PC-3 (cell line): ENCODE measurements around the gene ISM1. TPM values are rescaled to one million over a fixed set of nuclear protein-coding genes. Genes with fewer than 3 reads are reported as not detected.

Source experiments
- ATAC-seq: fragments of 200-7000 bp; cut with Tn5 transposase; 2 replicates; pipeline ENCODE4 v1.9.1; 2020; ENCODE audit warnings: mild to moderate bottlenecking, moderate library complexity
- BruUV-seq: library from RNA; stranded (reverse); fragments of 400-500 nt; replicated peaks from 2 replicates; lab custom pipeline; 2021; lab: Mats Ljungman, UMichigan
- CTCF ChIA-PET: fragments of 300-600 bp; sonication (Branson Sonifier 250); formaldehyde crosslinking; loops from one replicate; lab custom pipeline; 2022; ENCODE audit warnings: antibody characterized with exemption; lab: Charles Lee
- POLR2A ChIA-PET: fragments of 300-600 bp; sonication (Branson Sonifier 250); formaldehyde crosslinking; loops from one replicate; lab custom pipeline; 2022; ENCODE audit warnings: antibody characterized with exemption; ENCODE audit not compliant: unreplicated experiment; lab: Charles Lee
- DNase-seq: peaks from one replicate; pipeline ENCODE4 v3.0.0-alpha.2; 2015
- H2AFZ ChIP-seq: fragments of 300-600 bp; sonication (generic); 2 replicates; pipeline ENCODE4 v1.6.0; 2016; ENCODE audit warnings: antibody characterized with exemption, low read length
- H3F3A ChIP-seq: fragments of 300-600 bp; sonication (generic); one replicate; pipeline ENCODE4 v1.6.0; 2017; ENCODE audit warnings: antibody characterized with exemption, low read length, control low read depth, mild to moderate bottlenecking; ENCODE audit not compliant: unreplicated experiment
- H3K27ac ChIP-seq: fragments of 300-600 bp; sonication (generic); 2 replicates; pipeline ENCODE4 v1.5.1; 2016; ENCODE audit warnings: mild to moderate bottlenecking, low read length
- H3K27me3 ChIP-seq: fragments of 300-600 bp; sonication (generic); 2 replicates; pipeline ENCODE4 v1.6.1; 2016; ENCODE audit warnings: low read length, mixed read lengths
- H3K36me3 ChIP-seq: fragments of 300-600 bp; sonication (generic); 2 replicates; pipeline ENCODE4 v1.6.1; 2016; ENCODE audit warnings: low read depth, mixed run types, low read length, mixed read lengths
- H3K4me1 ChIP-seq: fragments of 300-600 bp; sonication (generic); 2 replicates; pipeline ENCODE4 v1.5.1; 2016; ENCODE audit warnings: low read length; ENCODE audit not compliant: insufficient read depth
- H3K4me2 ChIP-seq: fragments of 300-600 bp; sonication (generic); 2 replicates; pipeline ENCODE4 v1.6.0; 2016; ENCODE audit warnings: low read length
- H3K4me3 ChIP-seq: fragments of 300-600 bp; sonication (generic); 2 replicates; pipeline ENCODE4 v1.5.1; 2016; ENCODE audit warnings: mild to moderate bottlenecking, low read length, mixed read lengths
- H3K79me2 ChIP-seq: fragments of 300-600 bp; sonication (generic); 2 replicates; pipeline ENCODE4 v1.6.1; 2017; ENCODE audit warnings: low read length, mixed read lengths
- H3K9ac ChIP-seq: fragments of 300-600 bp; sonication (generic); 2 replicates; pipeline ENCODE4 v1.6.0; 2016; ENCODE audit warnings: mild to moderate bottlenecking, low read length
- H3K9me2 ChIP-seq: fragments of 300-600 bp; sonication (generic); replicated peaks from 2 replicates; pipeline ENCODE4 v1.6.1; 2016; ENCODE audit warnings: mixed run types, low read length, mixed read lengths
- H3K9me3 ChIP-seq: fragments of 300-600 bp; sonication (generic); 2 replicates; pipeline ENCODE4 v1.6.1; 2016; ENCODE audit warnings: low read length, mixed read lengths
- H4K20me1 ChIP-seq: fragments of 300-600 bp; sonication (generic); 2 replicates; pipeline ENCODE4 v1.6.1; 2016; ENCODE audit warnings: low read length, mixed read lengths
- CTCF ChIP-seq: fragments of 300-600 bp; sonication (generic); conservative IDR thresholded peaks from 2 replicates; pipeline ENCODE4 v1.5.1; 2017; ENCODE audit warnings: antibody characterized with exemption, low read depth, mild to moderate bottlenecking, low read length
- EZH2 ChIP-seq: fragments of 300-600 bp; sonication (generic); IDR thresholded peaks from one replicate; pipeline ENCODE4 v1.6.1; 2017; ENCODE audit warnings: antibody characterized with exemption, mild to moderate bottlenecking, low read length; ENCODE audit not compliant: unreplicated experiment
- EZH2phosphoT487 ChIP-seq: fragments of 300-600 bp; sonication (generic); IDR thresholded peaks from 2 replicates; pipeline ENCODE4 v1.6.1; 2018; ENCODE audit warnings: mild to moderate bottlenecking, antibody characterized with exemption, low read length, borderline replicate concordance
- intact Hi-C: fragments of 100-400 bp; cut with micrococcal nuclease; formaldehyde crosslinking; loops from 2 replicates; pipeline ENCODE4 v1.9.0; 2023
- total RNA-seq: library from RNA; depleted of rRNA; stranded (reverse); fragments of >200 nt; gene quantifications from 2 replicates; pipeline ENCODE4 v1.2.3, GENCODE V29; 2014

The ISM1 gene
- total RNA-seq, 1 experiment from 2014 or later = not detected

- Histone ChIP-seq H3K9me3 (no peaks in the 10 kb centered on the region), H2AFZ (no peak overlapping the region), H4K20me1 (no peaks in the 10 kb centered on the region), H3K9me2 (no peaks in the 10 kb centered on the region), H3K4me2 (no peak overlapping the region), H3K4me3 (no peak overlapping the region), H3K4me1 (no peaks in the 10 kb centered on the region), H3K79me2 (no peaks in the 10 kb centered on the region), H3K27ac (no peak overlapping the region), H3K9ac (no peak overlapping the region), H3F3A (no peaks in the 10 kb centered on the region), H3K36me3 (no peaks in the 10 kb centered on the region), H3K27me3 (no peaks in the 10 kb centered on the region)
- intact Hi-C loops = loop anchor here (2.0 to 10.0 kb wide), 3 partner anchors 131 to 459 kb away; partner anchors contain the start of genes ESF1 and NDUFAF5
- ATAC-seq (no peak), DNase-seq (no peak)
- no TSS peak for BruUV-seq
- ChIA-PET CTCF (no interaction called here), POLR2A (no interaction called here)
- TF ChIP-seq CTCF (no peak), EZH2 (no peak), EZH2phosphoT487 (no peak)
These were observed 104.8 kb downstream of the ISM1 start for GRCh38 chr20:13325796-13326340.

GRCh38 chr20:13331536-13331935, 110.5 kb downstream of the ISM1 start:
- no peaks in the 10 kb centered on the region for H3K36me3 ChIP-seq
- H3K4me3 ChIP-seq = no peak overlapping the region
- no peak overlapping the region for H3K9ac ChIP-seq
- intact Hi-C loops = no loop called here
- H2AFZ ChIP-seq = no peak overlapping the region
- no peaks in the 10 kb centered on the region for H3K9me3 ChIP-seq
- H3K4me2 ChIP-seq = no peak overlapping the region
- ATAC-seq = no peak; the same call in 1 of the 2 replicates
- H3K4me1 ChIP-seq = peaks cover 14% of the 10 kb centered on the region; the same call in 1 of the 2 replicates
- CTCF ChIA-PET = interaction anchor here (0.6 kb wide), 1 partner anchor 223 kb away, joined by 4 read pairs; no protein-coding TSS in a partner anchor
- no peaks in the 10 kb centered on the region for H4K20me1 ChIP-seq
- TF ChIP-seq EZH2phosphoT487 (no peak), EZH2 (no peak), CTCF (no peak)
- no peaks in the 10 kb centered on the region for H3K79me2 ChIP-seq
- H3F3A ChIP-seq = no peaks in the 10 kb centered on the region
- no peaks in the 10 kb centered on the region for H3K9me2 ChIP-seq
- POLR2A ChIA-PET = no interaction called here
- H3K27me3 ChIP-seq = no peaks in the 10 kb centered on the region
- no TSS peak for BruUV-seq
- peak; percentile 13 for DNase-seq
- no peak overlapping the region for H3K27ac ChIP-seq

GRCh38 chr20:13333036-13333435, 112.0 kb downstream of the ISM1 start:
- Histone ChIP-seq H2AFZ (no peak overlapping the region), H3K4me1 (peaks cover 16% of the 10 kb centered on the region; the same call in 1 of the 2 replicates), H3K9me3 (no peaks in the 10 kb centered on the region), H3K9ac (no peak overlapping the region), H3K9me2 (no peaks in the 10 kb centered on the region), H3F3A (no peaks in the 10 kb centered on the region), H3K79me2 (no peaks in the 10 kb centered on the region), H3K27me3 (no peaks in the 10 kb centered on the region), H3K4me3 (no peak overlapping the region), H3K27ac (no peak overlapping the region), H4K20me1 (no peaks in the 10 kb centered on the region), H3K36me3 (no peaks in the 10 kb centered on the region), H3K4me2 (no peak overlapping the region)
- no peak for ATAC-seq
- BruUV-seq = no TSS peak
- no peak for TF ChIP-seq EZH2phosphoT487
- TF ChIP-seq CTCF = no peak
- TF ChIP-seq EZH2 = no peak
- CTCF ChIA-PET = no interaction called here
- DNase-seq = no peak
- intact Hi-C loops = no loop called here
- POLR2A ChIA-PET = no interaction called here
